ENCODE results near the gene CLTCL1.

GRCh38 chr22:19146215-19146968 is 145.1 kb downstream of the CLTCL1 start:
- TF ChIP-seq SUZ12 (IDR thresholded peaks at IDR 0.05) (no peak), BHLHE40 (IDR thresholded peaks at IDR 0.05; ENCODE audit: borderline replicate concordance) (no peak), TARDBP (IDR thresholded peaks at IDR 0.05) (no peak), NFRKB (IDR thresholded peaks at IDR 0.05) (no peak), ELF4 (IDR thresholded peaks at IDR 0.05) (no peak)

Measured in HEK293T (cell line).